GM12892 (cell line): ENCODE measurements around the gene HDAC1.

Experiments used
- POLR2A ChIP-seq: IDR thresholded peaks from 2 replicates; pipeline ENCODE4 v1.6.1; 2011; ENCODE audit warnings: low read depth, low read length, control low read depth
- POLR2AphosphoS5 ChIP-seq: IDR thresholded peaks from 2 replicates; pipeline ENCODE4 v1.6.1; 2011; ENCODE audit warnings: low read depth, low read length, control low read depth
- TAF1 ChIP-seq: IDR thresholded peaks from 2 replicates; pipeline ENCODE4 v1.6.1; 2011; ENCODE audit warnings: low read depth, mild to moderate bottlenecking, control low read depth, low read length, borderline replicate concordance

DNA sequence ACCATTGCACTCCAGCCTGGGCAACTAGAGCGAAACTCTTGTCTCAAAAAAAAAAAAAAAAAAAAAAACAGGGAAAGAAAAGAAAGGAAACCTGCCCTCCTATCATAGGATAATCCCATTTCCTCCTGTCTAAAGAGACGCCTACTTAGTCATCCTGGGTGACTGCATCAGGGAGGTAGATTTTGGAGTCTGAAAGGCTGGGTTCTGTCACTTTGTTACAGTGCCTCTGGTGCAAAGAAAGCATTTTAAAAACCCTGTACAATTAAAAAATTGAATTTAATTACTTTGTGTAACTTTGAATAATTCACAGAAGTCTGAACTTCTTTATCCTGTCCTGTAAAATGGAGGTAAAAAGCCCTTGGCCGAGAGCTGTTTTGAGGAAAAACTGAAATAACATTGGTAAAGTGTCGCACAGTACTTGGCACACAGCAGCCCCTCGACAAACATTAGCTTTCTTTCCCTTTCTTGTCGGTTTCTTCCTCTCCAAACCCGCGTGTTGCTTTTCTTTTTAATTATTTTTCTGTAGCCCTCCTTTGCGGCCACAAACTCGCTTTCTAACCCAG lies 657 bp upstream of the HDAC1 start:
- TF ChIP-seq POLR2AphosphoS5 = no peak
- no peak for TF ChIP-seq TAF1
- no peak for TF ChIP-seq POLR2A
